ENCODE data around the gene ATP5ME.
"Not testable (repeated sequence)": the region's sequence is repeated elsewhere in the genome, so short reads cannot be mapped to it uniquely, and the experiment has no call there.

ATP5ME gene

GRCh38 chr4:675036-675882, 1.2 kb upstream of the ATP5ME start:
- TF ChIP-seq CTCF (IDR thresholded peaks at IDR 0.05; ENCODE audit: low read depth, low read length) = no peak
- no peak for DNase-seq (ENCODE audit: low read depth, low spot score)
- in situ Hi-C loops (cut with HindIII; ENCODE audit: low sequenced_read_pairs) = no loop called here
- H3K4me3 ChIP-seq (ENCODE audit: low read depth, low read length) = peak overlapping the region; percentile 68

GRCh38 chr4:673349-674091, 556 bp downstream of the ATP5ME start:
- H3K4me3 ChIP-seq (ENCODE audit: low read depth, low read length) = peak overlapping the region; percentile 80
- TF ChIP-seq CTCF (IDR thresholded peaks at IDR 0.05; ENCODE audit: low read depth, low read length) = no peak
- no peak for DNase-seq (ENCODE audit: low read depth, low spot score)
- in situ Hi-C loops (cut with HindIII; ENCODE audit: low sequenced_read_pairs) = no loop called here

- in situ Hi-C loops (cut with HindIII; ENCODE audit: low sequenced_read_pairs) = no loop called here
- no peak overlapping the region for H3K4me3 ChIP-seq (ENCODE audit: low read depth, low read length)
- no peak for TF ChIP-seq CTCF (IDR thresholded peaks at IDR 0.05; ENCODE audit: low read depth, low read length)
- DNase-seq (ENCODE audit: low read depth, low spot score) = no peak
Observed at GRCh38 chr4:671769-672168, 2.3 kb downstream of the ATP5ME start.

DNA sequence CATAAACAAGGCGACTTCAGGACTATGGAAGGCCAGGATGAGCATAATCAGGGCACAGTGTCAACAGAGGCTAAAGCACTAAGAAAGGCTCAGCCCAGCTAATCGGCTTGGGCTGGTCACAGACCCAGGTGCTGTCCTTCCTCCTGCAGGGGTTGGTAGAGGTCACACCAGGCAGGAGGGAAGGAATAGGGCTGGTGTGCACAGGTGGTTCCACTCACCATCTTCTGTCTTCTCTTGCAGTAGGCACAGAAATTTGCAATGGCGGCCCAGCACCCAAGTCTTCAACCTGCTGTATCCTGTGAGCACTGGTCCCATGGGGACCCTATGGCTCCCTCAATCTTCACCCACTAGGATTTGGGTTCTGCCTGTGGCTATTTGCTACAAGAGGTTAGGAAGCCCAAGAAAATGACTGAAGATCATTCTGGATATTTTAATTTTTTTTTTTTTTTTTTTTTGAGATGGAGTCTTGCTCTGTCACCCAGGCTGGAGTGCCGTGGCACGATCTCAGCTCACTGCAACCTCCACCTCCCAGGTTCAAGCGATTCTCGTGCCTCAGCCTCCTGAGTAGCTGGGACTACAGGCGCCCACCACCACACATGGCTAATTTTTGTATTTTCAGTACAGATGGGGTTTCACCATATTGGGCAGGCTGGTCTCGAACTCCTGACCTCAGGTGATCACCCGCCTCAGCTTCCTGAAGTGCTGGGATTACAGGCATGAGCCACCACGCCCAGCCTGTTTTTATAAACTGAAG, 4.1 kb downstream of the ATP5ME start:
- in situ Hi-C loops (cut with HindIII; ENCODE audit: low sequenced_read_pairs); DNase-seq (ENCODE audit: low read depth, low spot score): not testable (repeated sequence)

DNA sequence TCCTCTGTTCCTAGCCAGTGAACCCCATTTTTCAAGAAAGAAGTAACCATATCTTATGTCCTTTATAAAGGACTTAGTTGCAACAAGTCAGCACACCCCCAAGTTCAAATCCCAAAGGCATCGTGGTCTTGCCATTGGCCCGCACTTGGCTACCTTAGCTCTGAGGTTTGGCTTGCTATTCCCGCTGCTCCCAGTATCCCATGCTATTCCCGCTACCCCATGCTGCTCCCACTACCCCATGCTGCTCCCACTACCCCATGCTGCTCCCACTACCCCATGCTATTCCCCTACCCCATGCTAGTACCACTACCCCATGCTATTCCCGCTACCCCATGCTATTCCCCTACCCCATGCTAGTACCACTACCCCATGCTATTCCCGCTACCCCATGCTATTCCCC, 5.9 kb downstream of the ATP5ME start:
- H3K4me3 ChIP-seq (ENCODE audit: low read depth, low read length); in situ Hi-C loops (cut with HindIII; ENCODE audit: low sequenced_read_pairs); DNase-seq (ENCODE audit: low read depth, low spot score): not testable (repeated sequence)

More for the DNA sequence above, 4.1 kb downstream of the ATP5ME start:
- not testable (repeated sequence) for H3K4me3 ChIP-seq (ENCODE audit: low read depth, low read length)

DNA sequence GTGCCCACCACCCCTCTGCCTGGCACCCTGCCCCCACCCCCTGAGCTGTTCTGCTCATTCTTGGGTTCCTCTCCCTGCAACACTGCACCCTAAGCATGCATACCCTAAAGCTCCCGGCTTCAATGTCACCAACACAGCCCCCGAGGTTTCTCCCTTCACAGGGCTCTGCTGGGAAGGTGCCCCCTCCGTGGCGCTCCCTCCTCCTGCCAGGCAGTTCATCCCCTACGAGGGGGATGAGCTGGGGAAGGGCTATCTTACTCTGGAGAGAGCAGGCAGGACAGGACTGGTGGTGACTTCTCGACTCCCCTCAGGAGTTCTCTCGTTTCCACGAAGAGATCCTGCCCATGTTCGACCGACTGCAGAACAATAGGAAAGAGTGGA, 6.5 kb downstream of the ATP5ME start:
- TF ChIP-seq CTCF (IDR thresholded peaks at IDR 0.05; ENCODE audit: low read depth, low read length) = no peak

GRCh38 chr4:666822-667544, 7.1 kb downstream of the ATP5ME start:
- no peak for DNase-seq (ENCODE audit: low read depth, low spot score)
- TF ChIP-seq CTCF (IDR thresholded peaks at IDR 0.05; ENCODE audit: low read depth, low read length) = no peak
- H3K4me3 ChIP-seq (ENCODE audit: low read depth, low read length) = no peak overlapping the region
- in situ Hi-C loops (cut with HindIII; ENCODE audit: low sequenced_read_pairs) = no loop called here

More for the DNA sequence above, 6.5 kb downstream of the ATP5ME start:
- DNase-seq (ENCODE audit: low read depth, low spot score) = no peak
- H3K4me3 ChIP-seq (ENCODE audit: low read depth, low read length) = no peak overlapping the region
- in situ Hi-C loops (cut with HindIII; ENCODE audit: low sequenced_read_pairs) = no loop called here

Data from astrocyte of the spinal cord (primary cell).